IMR-90 (cell line): ENCODE results near the gene NACC2. TPM values are rescaled to one million over a fixed set of nuclear protein-coding genes. Genes with fewer than 3 reads are reported as not detected.

Source experiments
- ATAC-seq: fragments of 200-7000 bp; cut with Tn5 transposase; 2 replicates; pipeline ENCODE4 v1.9.1; 2020; ENCODE audit warnings: low read depth, mild to moderate bottlenecking, moderate library complexity
- BruUV-seq: library from RNA; stranded (reverse); fragments of 400-500 nt; replicated peaks from 2 replicates; lab custom pipeline; 2021; lab: Mats Ljungman, UMichigan
- CTCF ChIA-PET: fragments of 300-600 bp; formaldehyde crosslinking; extraction: SDS; loops from one replicate; lab custom pipeline; 2021; ENCODE audit warnings: antibody characterized with exemption; lab: Yijun Ruan, JAX
- POLR2A ChIA-PET: fragments of 300-600 bp; sonication (Branson Sonifier 250); formaldehyde crosslinking; loops from one replicate; lab custom pipeline; 2022; ENCODE audit warnings: antibody characterized with exemption; ENCODE audit not compliant: unreplicated experiment; lab: Charles Lee
- DNase-seq: peaks from one replicate; pipeline ENCODE4 v3.0.0; 2013
- H2AFZ ChIP-seq: replicated peaks from 2 replicates; pipeline ENCODE3; 2013; ENCODE audit warnings: low read length, mild to moderate bottlenecking; ENCODE audit not compliant: poor library complexity
- H2AK5ac ChIP-seq: 2 replicates; pipeline ENCODE4 v1.6.1; 2013; ENCODE audit warnings: low read depth, low read length, inconsistent platforms
- H2AK9ac ChIP-seq: replicated peaks from 2 replicates; pipeline ENCODE3; 2013; ENCODE audit warnings: mild to moderate bottlenecking, low read depth, low read length, moderate library complexity; ENCODE audit not compliant: poor library complexity
- H2BK120ac ChIP-seq: 2 replicates; pipeline ENCODE4 v1.6.1; 2013; ENCODE audit warnings: low read depth, low read length, inconsistent platforms
- H2BK15ac ChIP-seq: 3 replicates; pipeline ENCODE4 v1.6.1; 2013; ENCODE audit warnings: low read depth, low read length, inconsistent platforms
- H2BK20ac ChIP-seq: 2 replicates; pipeline ENCODE4 v1.6.1; 2013; ENCODE audit warnings: low read depth, mild to moderate bottlenecking, inconsistent platforms, low read length, moderate library complexity
- H2BK5ac ChIP-seq: 2 replicates; pipeline ENCODE4 v1.6.1; 2013; ENCODE audit warnings: mild to moderate bottlenecking, low read depth, low read length, inconsistent platforms; ENCODE audit not compliant: poor library complexity, severe bottlenecking
- H3K14ac ChIP-seq: replicated peaks from 2 replicates; pipeline ENCODE4 v1.6.1; 2013; ENCODE audit warnings: low read depth, low read length, inconsistent platforms
- H3K18ac ChIP-seq: 2 replicates; pipeline ENCODE4 v1.6.1; 2013; ENCODE audit warnings: low read depth, low read length, control low read depth
- H3K23ac ChIP-seq: 2 replicates; pipeline ENCODE4 v1.6.1; 2013; ENCODE audit warnings: low read depth, low read length, inconsistent platforms
- H3K27ac ChIP-seq: 2 replicates; pipeline ENCODE4 v1.5.1; 2013; ENCODE audit warnings: mild to moderate bottlenecking, control low read depth, low read length; ENCODE audit not compliant: insufficient read depth
- H3K27me3 ChIP-seq: 2 replicates; pipeline ENCODE4 v1.6.1; 2013; ENCODE audit warnings: low read length; ENCODE audit not compliant: control insufficient read depth, insufficient read depth
- H3K36me3 ChIP-seq: 2 replicates; pipeline ENCODE4 v1.6.1; 2013; ENCODE audit warnings: low read length, mixed read lengths; ENCODE audit not compliant: control insufficient read depth, insufficient read depth
- H3K4ac ChIP-seq: 2 replicates; pipeline ENCODE4 v1.6.1; 2013; ENCODE audit warnings: low read depth, low read length, inconsistent platforms
- H3K4me1 ChIP-seq: 2 replicates; pipeline ENCODE4 v1.6.1; 2013; ENCODE audit warnings: low read length, mixed read lengths; ENCODE audit not compliant: control insufficient read depth, insufficient read depth
- H3K4me2 ChIP-seq: 2 replicates; pipeline ENCODE4 v1.6.1; 2013; ENCODE audit warnings: low read depth, mild to moderate bottlenecking, control low read depth, low read length, moderate library complexity
- H3K4me3 ChIP-seq: 2 replicates; pipeline ENCODE4 v1.5.1; 2013; ENCODE audit warnings: low read depth, mild to moderate bottlenecking, control low read depth, low read length, moderate library complexity; ENCODE audit not compliant: insufficient read depth
- H3K56ac ChIP-seq: 2 replicates; pipeline ENCODE4 v1.6.1; 2013; ENCODE audit warnings: low read length, inconsistent platforms; ENCODE audit not compliant: insufficient read depth; ENCODE audit errors: extremely low read depth
- H3K79me1 ChIP-seq, 2 experiments: 2 replicates each; pipeline ENCODE4 v1.6.1; 2013; ENCODE audit warnings: low read length in 2 of 2, inconsistent platforms in 1 of 2, low read depth in 1 of 2
- H3K9ac ChIP-seq: 2 replicates; pipeline ENCODE4 v1.6.1; 2013; ENCODE audit warnings: low read depth, low read length, control low read depth
- H3K9me1 ChIP-seq: 2 replicates; pipeline ENCODE4 v1.6.1; 2013; ENCODE audit warnings: low read length, inconsistent platforms; ENCODE audit not compliant: insufficient read depth
- H3K9me3 ChIP-seq: 2 replicates; pipeline ENCODE4 v1.6.1; 2013; ENCODE audit warnings: low read length; ENCODE audit not compliant: control insufficient read depth, insufficient read depth
- H4K20me1 ChIP-seq: 2 replicates; pipeline ENCODE4 v1.6.1; 2013; ENCODE audit warnings: low read length, inconsistent platforms; ENCODE audit not compliant: insufficient read depth
- H4K5ac ChIP-seq: 2 replicates; pipeline ENCODE4 v1.6.1; 2013; ENCODE audit warnings: mild to moderate bottlenecking, low read depth, low read length, control low read depth
- H4K8ac ChIP-seq, 2 experiments: 2 replicates each; pipeline ENCODE4 v1.6.1; 2013; ENCODE audit warnings: low read depth in 2 of 2, low read length in 2 of 2, control low read depth in 1 of 2, inconsistent platforms in 1 of 2
- H4K91ac ChIP-seq: 2 replicates; pipeline ENCODE4 v1.6.1; 2013; ENCODE audit warnings: low read depth, low read length, inconsistent platforms; ENCODE audit not compliant: insufficient read depth
- BHLHE40 ChIP-seq: fragments of 150-350 bp; IDR thresholded peaks from 2 replicates; pipeline ENCODE4 v1.6.1; 2016; ENCODE audit warnings: mild to moderate bottlenecking, low read depth, low read length
- CEBPB ChIP-seq: IDR thresholded peaks from 2 replicates; pipeline ENCODE4 v1.6.1; 2012; ENCODE audit warnings: low read depth, low read length, improper control_type of control experiment
- CHD1 ChIP-seq: IDR thresholded peaks from 2 replicates; pipeline ENCODE4 v1.6.1; 2012; ENCODE audit warnings: low read depth, low read length, improper control_type of control experiment
- CTCF ChIP-seq: conservative IDR thresholded peaks from 2 replicates; pipeline ENCODE4 v1.5.1; 2012; ENCODE audit warnings: mild to moderate bottlenecking, low read depth, low read length, improper control_type of control experiment
- ELK1 ChIP-seq: fragments of 150-350 bp; IDR thresholded peaks from 2 replicates; pipeline ENCODE4 v1.6.1; 2016; ENCODE audit warnings: low read depth, mild to moderate bottlenecking, low read length, moderate library complexity, borderline replicate concordance
- FOS ChIP-seq: fragments of 150-350 bp; IDR thresholded peaks from 2 replicates; pipeline ENCODE4 v1.6.1; 2016; ENCODE audit warnings: low read depth, low read length
- MAFK ChIP-seq: IDR thresholded peaks from 2 replicates; pipeline ENCODE4 v1.6.1; 2012; ENCODE audit warnings: low read depth, low read length, improper control_type of control experiment
- MAZ ChIP-seq: IDR thresholded peaks from 2 replicates; pipeline ENCODE4 v1.6.1; 2012; ENCODE audit warnings: low read depth, mild to moderate bottlenecking, low read length, improper control_type of control experiment, moderate library complexity, borderline replicate concordance
- MXI1 ChIP-seq: IDR thresholded peaks from 2 replicates; pipeline ENCODE4 v1.6.1; 2012; ENCODE audit warnings: low read depth, mild to moderate bottlenecking, low read length, moderate library complexity, borderline replicate concordance
- NFE2L2 ChIP-seq: fragments of 150-350 bp; IDR thresholded peaks from 2 replicates; pipeline ENCODE4 v1.6.1; 2016; ENCODE audit warnings: low read depth, mild to moderate bottlenecking, low read length
- POLR2A ChIP-seq: IDR thresholded peaks from 2 replicates; pipeline ENCODE4 v1.6.1; 2012; ENCODE audit warnings: mild to moderate bottlenecking, low read depth, low read length
- RAD21 ChIP-seq: IDR thresholded peaks from 2 replicates; pipeline ENCODE4 v1.6.1; 2012; ENCODE audit warnings: low read length, improper control_type of control experiment
- RCOR1 ChIP-seq: IDR thresholded peaks from 2 replicates; pipeline ENCODE4 v1.6.1; 2012; ENCODE audit warnings: mild to moderate bottlenecking, low read length, improper control_type of control experiment; ENCODE audit not compliant: insufficient replicate concordance
- RFX5 ChIP-seq: IDR thresholded peaks from 2 replicates; pipeline ENCODE4 v1.8.0; 2012; ENCODE audit warnings: low read depth, mild to moderate bottlenecking, low read length, moderate library complexity
- SMC3 ChIP-seq: fragments of 150-350 bp; IDR thresholded peaks from 2 replicates; pipeline ENCODE4 v1.6.1; 2016; ENCODE audit warnings: low read depth, mild to moderate bottlenecking, antibody characterized with exemption, low read length, moderate library complexity
- USF2 ChIP-seq: fragments of 150-350 bp; IDR thresholded peaks from 2 replicates; pipeline ENCODE4 v1.6.1; 2017; ENCODE audit warnings: mild to moderate bottlenecking, antibody characterized with exemption, low read length, low read depth
- WGBS, 2 experiments: methylation state at CpG; one replicate each; pipeline versions ENCODE4 v1.1.5 to v1.1.7; 2013; ENCODE audit warnings: missing lambda C conversion rate in 2 of 2; ENCODE audit not compliant: insufficient read length in 1 of 2; ENCODE audit errors: extremely low coverage in 2 of 2; 5-methylcytosine and 5-hydroxymethylcytosine counted together
- dilution Hi-C: fragments of 300-500 bp; cut with HindIII; formaldehyde crosslinking; loops from one replicate; pipeline ENCODE4 v1.14.3; 2018; ENCODE audit warnings: low sequenced_read_pairs; ENCODE audit not compliant: unreplicated experiment
- in situ Hi-C: fragments of 300-500 bp; cut with MboI; formaldehyde crosslinking; loops from 3 replicates; pipeline ENCODE4 v1.14.3; 2019; ENCODE audit warnings: low sequenced_read_pairs, inconsistent platforms, mixed read lengths
- intact Hi-C: fragments of 100-400 bp; cut with micrococcal nuclease; formaldehyde crosslinking; loops from 2 replicates; pipeline ENCODE4 v1.10.0; 2022
- polyA plus RNA-seq, 3 experiments: library from polyadenylated mRNA; depleted of rRNA; stranded (reverse); fragments of >200 nt; gene quantifications; 2 replicates each; pipeline ENCODE4 v1.2.3, GENCODE V29; 2012; ENCODE audit warnings: low replicate concordance in 1 of 3
- total RNA-seq: library from RNA; depleted of rRNA; stranded (reverse); fragments of >200 nt; gene quantifications from 2 replicates; pipeline ENCODE4 v1.2.3, GENCODE V29; 2012

Gene NACC2
- total and polyA plus RNA-seq, 2 of the 4 experiments (the other 2 are of a cell fraction) = 7.9 to 19.0 TPM

GRCh38 chr9:136006169-136006568 is 88.9 kb downstream of the NACC2 start:
- no peak overlapping the region for H3K56ac ChIP-seq
- H3K9ac ChIP-seq = no peak overlapping the region
- no peak overlapping the region for H2AK5ac ChIP-seq
- H3K79me1 ChIP-seq = peaks cover 4 to 23% of the 10 kb centered on the region in 2 experiments; a peak in 3 of 4 replicates
- H3K9me3 ChIP-seq = no peaks in the 10 kb centered on the region
- WGBS, 2 experiments = no CpG with 5 or more reads among the region's 7 CpGs
- CTCF ChIA-PET = no interaction called here
- BruUV-seq = no TSS peak
- dilution Hi-C loops = no loop called here
- H3K4me1 ChIP-seq = peaks cover 23% of the 10 kb centered on the region
- H4K5ac ChIP-seq = no peak overlapping the region
- H2BK20ac ChIP-seq = no peak overlapping the region
- no peak for TF ChIP-seq FOS
- TF ChIP-seq BHLHE40 = no peak
- TF ChIP-seq RFX5 = no peak
- no peak for TF ChIP-seq MXI1
- TF ChIP-seq RAD21 = no peak
- no peak for TF ChIP-seq POLR2A
- no peak for TF ChIP-seq RCOR1
- no peak for TF ChIP-seq MAZ
- no peak for TF ChIP-seq NFE2L2
- TF ChIP-seq CEBPB = no peak
- no peak for TF ChIP-seq USF2
- TF ChIP-seq ELK1 = no peak
- TF ChIP-seq CHD1 = no peak
- no peak for TF ChIP-seq CTCF
- TF ChIP-seq SMC3 = no peak
- no peak for TF ChIP-seq MAFK
- no peak overlapping the region for H3K4me2 ChIP-seq
- POLR2A ChIA-PET = no interaction called here
- ATAC-seq (no peak), DNase-seq (no peak)
- H3K27me3 ChIP-seq = no peaks in the 10 kb centered on the region
- in situ Hi-C loops = no loop called here
- H2AK9ac ChIP-seq = no peak overlapping the region
- no peak overlapping the region for H2BK120ac ChIP-seq
- peaks cover 7% of the 10 kb centered on the region; the same call in 1 of the 2 replicates for H4K20me1 ChIP-seq
- H3K18ac ChIP-seq = no peak overlapping the region
- H3K4me3 ChIP-seq = no peak overlapping the region
- H2BK5ac ChIP-seq = no peak overlapping the region
- H3K27ac ChIP-seq = no peak overlapping the region
- H3K9me1 ChIP-seq = 0 out of 2 replicates have a peak, but pooled peaks cover 3% of the 10 kb centered on the region
- no peak overlapping the region for H3K14ac ChIP-seq
- H2BK15ac ChIP-seq = no peak overlapping the region
- no peak overlapping the region for H2AFZ ChIP-seq
- no peak overlapping the region for H3K23ac ChIP-seq
- no peak overlapping the region for H3K4ac ChIP-seq
- intact Hi-C loops = no loop called here
- no peak overlapping the region for H4K8ac ChIP-seq
- peaks cover 9% of the 10 kb centered on the region for H3K36me3 ChIP-seq
- H4K91ac ChIP-seq = no peak overlapping the region
